HG03108 (cell line): ENCODE measurements around the gene FRMD4B.

Source experiments
- ATAC-seq: cut with Tn5 transposase; IDR thresholded peaks from one replicate; pipeline ENCODE4 v1.9.1; 2021; ENCODE audit warnings: moderate library complexity; ENCODE audit not compliant: unreplicated experiment

Gene FRMD4B

GRCh38 chr3:69385723-69386555 lies at the start of gene FRMD4B:
FRMD4B (minus strand) TSS chr3:69386088; CDS start chr3:69385989, 99 bp downstream.
- no peak for ATAC-seq

- no peak for ATAC-seq
Observed at GRCh38 chr3:69433969-69434325, 48.1 kb upstream of the FRMD4B start.

DNA sequence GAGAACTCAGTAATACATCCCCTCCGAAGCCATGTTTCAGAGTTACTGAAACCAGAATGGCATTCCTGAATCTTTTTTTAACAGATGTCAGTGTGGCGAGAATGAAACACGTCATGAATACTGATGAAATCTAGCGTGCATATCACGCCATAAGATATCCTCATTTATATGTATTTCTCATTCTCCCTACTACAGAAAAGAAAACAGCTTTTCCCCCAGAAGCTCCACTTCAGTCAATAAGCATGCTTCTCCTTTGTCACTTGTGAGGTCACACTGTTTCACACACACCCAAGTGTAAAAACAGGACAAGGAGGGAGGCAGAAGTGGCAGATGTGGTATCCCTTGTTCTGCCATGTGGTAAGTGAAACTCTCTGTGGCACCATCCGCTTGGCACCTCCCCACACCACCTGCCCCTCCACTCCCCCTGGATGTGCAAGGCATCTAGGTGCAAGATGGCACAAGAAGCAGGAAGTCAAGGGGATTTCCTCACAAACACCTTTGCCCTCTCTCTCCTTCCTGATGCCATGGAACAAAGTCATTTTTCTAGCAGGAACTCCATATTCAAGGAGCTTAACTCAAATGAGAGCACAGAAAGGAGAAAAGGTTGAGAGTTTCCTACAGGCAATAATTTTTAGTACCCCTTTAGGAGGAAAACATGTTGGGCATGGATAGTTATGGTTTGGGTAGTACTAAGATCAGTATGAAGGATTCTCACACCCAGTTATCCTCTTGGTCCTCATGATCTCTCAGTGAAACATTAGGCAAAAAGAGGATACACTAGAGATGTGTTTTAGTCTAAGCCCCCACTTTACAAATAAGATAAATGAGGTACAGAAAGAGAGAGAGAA lies 47.5 kb upstream of the FRMD4B start:
- no peak for ATAC-seq

GRCh38 chr3:69428657-69429255 lies 42.9 kb upstream of the FRMD4B start:
- ATAC-seq = no peak

- no peak for ATAC-seq
Observed at GRCh38 chr3:69426967-69427304, 41.0 kb upstream of the FRMD4B start.

- no peak for ATAC-seq
Observed at GRCh38 chr3:69426291-69426966, 40.5 kb upstream of the FRMD4B start.

DNA sequence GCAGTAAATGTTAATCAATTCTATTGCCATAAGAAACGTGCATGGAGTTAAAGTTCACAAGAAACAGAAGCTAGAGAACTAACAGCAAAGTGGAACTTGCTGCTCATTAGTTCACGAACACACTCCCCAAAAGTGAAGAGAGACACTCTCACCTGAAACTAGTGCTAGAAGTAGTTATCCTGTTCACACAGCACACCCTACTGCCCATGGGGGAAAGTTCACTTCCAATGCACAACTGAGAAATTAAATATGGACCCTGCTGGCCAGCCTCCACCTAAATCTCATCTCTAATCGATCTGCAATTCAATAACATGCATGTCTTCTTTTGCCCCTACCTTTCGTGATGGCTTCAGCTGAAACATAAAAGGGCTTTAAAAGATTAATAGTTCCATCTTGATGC lies 39.4 kb upstream of the FRMD4B start:
- ATAC-seq = peak; percentile 52

DNA sequence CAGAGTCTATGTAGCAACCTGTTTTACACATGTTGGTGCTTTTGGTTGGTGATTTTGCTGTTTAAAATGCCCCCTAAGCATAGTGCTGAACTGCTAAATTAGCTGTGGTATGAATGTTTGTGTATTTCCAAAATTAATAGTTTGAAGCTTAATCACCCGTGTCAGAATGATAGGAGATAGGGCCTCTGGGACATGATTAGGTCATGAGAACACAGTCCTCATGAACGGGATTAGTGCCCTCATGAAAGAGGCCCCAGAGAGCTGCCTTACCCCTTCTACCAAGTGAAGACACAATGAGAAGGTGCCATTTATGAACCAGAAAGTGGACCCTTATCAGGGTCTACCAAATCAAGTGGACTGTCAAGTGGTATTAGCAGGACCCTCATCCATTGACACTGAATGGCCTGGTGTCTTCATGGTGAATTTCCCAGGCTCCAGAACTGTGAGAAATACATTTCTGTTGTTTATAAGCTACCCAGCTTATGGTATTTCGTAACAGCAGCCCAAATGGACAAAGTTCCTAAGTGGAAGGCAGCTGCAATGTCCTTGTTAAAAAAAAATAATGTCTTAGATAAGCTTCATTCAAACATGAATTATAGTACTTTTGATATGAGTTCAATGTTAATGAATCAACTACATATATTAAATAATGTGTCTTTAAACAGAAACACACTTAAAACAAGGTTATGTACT lies 37.7 kb upstream of the FRMD4B start:
- ATAC-seq = no peak

GRCh38 chr3:69422751-69423150 lies 36.9 kb upstream of the FRMD4B start:
- no peak for ATAC-seq

DNA sequence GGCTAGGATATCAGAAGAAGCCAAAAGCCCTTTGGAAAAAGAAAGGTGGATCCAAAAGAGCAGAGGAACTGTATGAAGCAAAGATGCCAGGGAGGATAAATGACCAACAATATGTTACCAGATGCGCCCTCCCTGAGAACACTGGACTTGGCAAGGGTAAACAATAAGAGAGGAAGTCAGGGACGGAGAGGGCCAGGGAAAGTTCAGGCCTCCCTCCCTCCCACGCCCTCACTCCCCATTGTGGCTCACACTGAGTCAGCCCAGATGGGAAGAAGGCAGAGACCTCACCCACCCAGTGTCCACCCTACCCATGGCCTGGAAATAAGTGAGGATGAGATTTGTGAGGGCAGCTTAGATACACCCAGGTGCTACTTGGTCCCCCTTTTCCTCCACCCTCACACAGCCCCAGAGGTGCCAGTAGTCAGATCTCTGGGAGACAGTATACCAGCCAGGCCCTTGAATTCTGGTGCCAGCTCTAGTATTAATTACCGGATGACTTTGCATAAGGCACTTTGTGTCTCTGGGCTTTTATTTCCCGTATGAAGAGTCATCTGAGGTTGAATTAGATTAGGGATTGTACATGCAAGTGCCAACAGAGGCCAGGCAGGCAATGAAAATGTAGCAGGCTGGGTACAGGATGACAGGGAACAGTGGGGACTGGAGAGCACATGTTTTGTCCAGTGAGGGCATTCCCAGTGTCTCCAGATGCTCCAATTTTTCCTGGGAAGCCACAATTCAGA lies 35.1 kb upstream of the FRMD4B start:
- ATAC-seq = no peak

- ATAC-seq = no peak
Observed at GRCh38 chr3:69419276-69419675, 33.4 kb upstream of the FRMD4B start.

GRCh38 chr3:69417541-69418078 lies 31.7 kb upstream of the FRMD4B start:
- no peak for ATAC-seq

DNA sequence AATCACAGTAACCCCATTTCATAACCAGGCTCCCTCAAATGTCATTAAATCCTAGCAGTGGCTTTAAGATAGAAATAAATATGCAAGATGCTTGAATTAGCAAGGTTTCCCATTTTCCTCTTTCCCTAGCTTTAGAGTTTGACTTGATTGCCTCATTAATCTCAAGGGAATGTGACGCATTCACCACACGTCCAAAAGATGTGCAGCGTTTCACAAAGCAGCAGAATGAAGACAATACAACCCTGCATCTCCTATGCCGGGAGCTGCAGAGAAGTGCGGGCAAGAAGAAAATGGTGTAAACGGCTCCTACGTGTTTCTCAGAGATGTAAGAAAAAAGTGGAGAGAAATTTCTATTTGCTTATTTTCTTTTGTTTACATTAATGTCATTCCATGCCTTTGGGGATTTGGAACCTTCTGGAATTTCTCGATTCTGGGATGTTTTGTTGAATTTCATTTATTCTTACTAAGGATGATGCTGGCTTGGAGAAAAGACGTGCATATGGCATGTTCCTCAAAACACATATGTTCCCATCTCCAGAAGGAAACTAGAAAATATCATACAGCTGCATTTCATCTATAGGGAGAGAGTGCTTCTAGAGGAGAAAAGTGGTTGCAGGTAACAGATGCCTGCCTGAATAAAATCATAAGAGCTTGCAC lies 27.8 kb upstream of the FRMD4B start:
- ATAC-seq = no peak

GRCh38 chr3:69411346-69411745 lies 25.5 kb upstream of the FRMD4B start:
- no peak for ATAC-seq

DNA sequence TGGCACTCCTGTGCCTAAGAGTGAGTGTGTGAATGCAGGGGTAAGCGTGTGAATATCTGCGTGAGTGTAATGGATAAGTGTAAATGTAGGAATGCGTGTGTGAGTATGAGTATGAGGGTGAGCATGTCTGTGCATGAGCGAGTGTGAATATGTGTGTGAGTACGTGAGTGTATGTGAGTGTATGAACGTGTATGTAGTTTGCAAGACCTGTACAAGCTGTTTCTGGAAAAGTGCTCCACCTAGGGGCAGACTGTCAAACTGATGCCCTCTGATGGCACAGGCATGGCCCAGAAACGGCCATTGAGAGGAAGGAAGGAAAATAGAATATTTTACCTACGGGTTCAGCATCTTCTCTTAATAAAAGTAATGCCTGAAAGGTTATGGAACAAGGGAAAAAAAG lies 24.4 kb upstream of the FRMD4B start:
- peak; percentile 94 for ATAC-seq

DNA sequence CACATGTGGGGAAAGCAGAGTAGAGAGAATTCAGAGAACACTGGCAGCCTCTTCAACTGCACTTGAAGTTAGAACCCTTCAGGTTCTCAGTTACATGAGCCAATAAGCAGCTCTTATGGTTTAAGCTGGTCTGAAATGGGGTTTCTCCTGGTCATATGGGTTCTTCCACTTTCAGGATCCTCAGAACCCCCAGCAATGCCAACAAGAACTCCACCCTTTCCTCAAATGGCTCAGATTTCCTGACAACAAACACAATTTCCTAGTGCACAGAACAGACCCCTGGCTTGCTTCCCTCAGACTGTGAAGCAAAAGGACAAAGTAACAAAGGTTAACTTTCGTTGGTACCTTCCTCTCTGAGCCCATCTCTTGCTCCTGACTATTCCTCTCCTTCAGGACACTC lies 23.9 kb upstream of the FRMD4B start:
- no peak for ATAC-seq

- no peak for ATAC-seq
Observed at GRCh38 chr3:69409011-69409410, 23.1 kb upstream of the FRMD4B start.

- ATAC-seq = no peak
Observed at GRCh38 chr3:69408542-69408941, 22.7 kb upstream of the FRMD4B start.

GRCh38 chr3:69407908-69408307 lies 22.0 kb upstream of the FRMD4B start:
- no peak for ATAC-seq
